GM19238 (cell line): Measurements from ENCODE around the gene OR2B2.
A peak's percentile ranks its signal among the peaks of the same experiment; 100 is the strongest.

ENCODE experiments used
- DNase-seq: peaks from one replicate; pipeline ENCODE4 v3.0.0; 2011; ENCODE audit warnings: low spot score; ENCODE audit not compliant: insufficient read length

Gene OR2B2

DNA sequence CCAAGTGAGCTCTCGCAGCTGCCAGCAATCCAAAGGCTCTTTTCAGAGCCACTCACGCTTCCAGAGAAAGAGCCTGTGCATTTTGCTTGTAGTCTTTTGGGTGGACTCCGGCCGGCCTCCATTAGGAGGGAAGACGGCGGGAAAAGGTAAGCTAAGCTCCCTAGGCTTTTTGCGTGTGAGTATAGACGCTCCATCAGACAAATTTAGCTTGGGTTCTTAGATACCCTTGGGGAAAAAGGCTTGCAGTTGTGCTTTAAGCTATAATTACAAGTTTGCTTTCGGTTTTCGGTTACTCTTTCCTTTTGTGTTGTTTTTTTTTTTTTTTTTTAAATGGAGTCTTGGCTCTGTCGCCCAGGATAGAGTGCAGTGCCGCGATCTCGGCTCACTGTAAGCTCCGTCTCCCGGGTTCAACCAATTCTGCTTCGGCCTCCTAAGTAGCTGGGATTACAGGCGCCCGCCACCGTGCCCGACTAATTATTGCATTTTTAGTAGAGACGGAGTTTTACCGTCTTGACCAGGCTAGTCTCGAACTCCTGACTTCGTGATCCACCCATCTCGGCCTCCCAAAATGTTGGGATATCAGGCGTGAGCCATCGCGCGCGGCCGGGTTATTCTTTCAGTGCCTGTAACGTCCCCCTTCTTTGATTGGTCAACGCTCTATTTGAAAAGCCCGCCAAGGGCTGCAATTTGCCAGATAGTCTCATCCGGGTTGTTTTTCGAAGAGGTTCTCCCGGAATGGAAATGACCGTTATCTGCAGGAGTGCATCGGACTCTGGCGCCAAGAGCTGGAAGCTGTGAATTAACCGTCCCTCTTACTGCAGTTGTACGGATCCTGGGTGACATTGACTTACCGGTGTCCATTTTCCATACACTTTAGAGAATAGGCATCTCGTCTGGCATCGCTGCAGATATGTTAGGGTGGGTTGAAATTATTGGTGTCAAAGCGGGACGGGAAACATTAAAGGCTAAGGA is 18.1 kb downstream of the OR2B2 start:
- no peak for DNase-seq

DNA sequence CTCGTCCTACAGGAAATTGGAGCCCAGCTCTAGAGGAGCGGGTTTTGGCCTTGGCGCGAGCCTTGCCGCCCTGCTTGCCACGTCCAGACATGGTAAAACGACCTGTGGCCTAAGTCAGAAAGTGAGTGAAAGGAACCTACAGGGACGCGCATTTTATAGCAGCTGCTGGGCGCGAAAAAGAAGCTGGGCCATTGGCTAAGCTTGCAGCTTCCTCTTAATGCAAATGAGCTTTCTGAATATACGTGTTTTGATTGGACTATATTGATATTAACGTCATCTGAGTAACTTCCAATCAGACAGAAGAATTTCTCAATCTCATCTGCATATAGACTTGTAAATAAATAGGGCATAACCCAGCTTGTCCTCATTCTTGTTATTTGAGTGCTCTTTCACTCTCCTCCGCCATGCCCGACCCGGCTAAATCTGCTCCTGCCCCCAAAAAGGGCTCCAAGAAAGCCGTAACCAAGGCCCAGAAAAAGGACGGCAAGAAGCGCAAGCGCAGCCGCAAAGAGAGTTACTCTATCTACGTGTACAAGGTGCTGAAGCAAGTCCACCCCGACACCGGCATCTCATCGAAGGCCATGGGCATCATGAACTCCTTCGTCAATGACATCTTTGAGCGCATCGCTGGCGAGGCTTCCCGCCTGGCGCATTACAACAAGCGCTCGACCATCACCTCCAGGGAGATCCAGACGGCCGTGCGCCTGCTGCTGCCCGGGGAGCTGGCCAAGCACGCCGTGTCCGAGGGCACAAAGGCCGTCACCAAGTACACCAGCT is 18.9 kb downstream of the OR2B2 start:
- peak; percentile 43 for DNase-seq

DNA sequence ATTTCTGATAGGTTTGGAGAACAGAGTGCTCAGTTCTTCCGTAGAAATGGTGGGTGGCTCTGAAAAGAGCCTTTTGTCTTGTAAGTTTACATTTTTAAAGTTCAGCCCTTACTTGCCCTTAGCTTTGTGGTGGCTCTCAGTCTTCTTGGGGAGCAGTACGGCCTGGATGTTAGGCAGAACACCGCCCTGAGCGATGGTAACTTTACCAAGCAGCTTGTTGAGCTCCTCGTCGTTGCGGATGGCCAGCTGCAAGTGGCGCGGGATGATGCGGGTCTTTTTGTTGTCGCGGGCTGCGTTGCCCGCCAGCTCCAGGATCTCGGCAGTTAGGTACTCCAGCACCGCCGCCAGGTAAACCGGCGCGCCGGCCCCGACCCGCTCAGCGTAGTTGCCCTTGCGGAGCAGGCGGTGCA is 19.5 kb downstream of the OR2B2 start:
- no peak for DNase-seq

DNA sequence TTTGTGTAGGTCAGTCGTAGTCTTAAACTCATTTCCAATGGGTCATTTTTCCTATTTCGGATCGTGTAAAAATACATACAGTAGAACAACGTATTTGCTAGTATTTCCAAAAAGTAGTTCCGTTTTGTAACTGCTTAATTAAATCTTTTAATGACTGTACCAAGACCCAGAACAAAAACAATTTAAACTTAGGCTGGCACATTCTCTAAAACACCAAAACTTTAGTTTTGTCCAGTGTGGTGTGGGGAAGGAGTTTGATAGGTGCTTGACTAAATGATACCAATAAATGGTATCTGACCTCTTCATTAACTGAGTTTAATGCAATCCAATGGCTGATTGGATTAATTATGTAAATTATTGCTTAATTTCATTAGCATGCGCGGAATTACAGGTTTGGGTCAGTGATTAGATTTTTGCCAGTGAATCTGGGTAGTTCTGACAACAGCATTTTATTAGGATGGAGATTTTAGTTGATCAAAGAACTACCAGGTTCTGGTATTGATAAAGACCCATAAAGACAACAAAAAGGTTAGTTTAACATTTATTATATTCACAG is 20.8 kb downstream of the OR2B2 start:
- DNase-seq, result no peak

DNA sequence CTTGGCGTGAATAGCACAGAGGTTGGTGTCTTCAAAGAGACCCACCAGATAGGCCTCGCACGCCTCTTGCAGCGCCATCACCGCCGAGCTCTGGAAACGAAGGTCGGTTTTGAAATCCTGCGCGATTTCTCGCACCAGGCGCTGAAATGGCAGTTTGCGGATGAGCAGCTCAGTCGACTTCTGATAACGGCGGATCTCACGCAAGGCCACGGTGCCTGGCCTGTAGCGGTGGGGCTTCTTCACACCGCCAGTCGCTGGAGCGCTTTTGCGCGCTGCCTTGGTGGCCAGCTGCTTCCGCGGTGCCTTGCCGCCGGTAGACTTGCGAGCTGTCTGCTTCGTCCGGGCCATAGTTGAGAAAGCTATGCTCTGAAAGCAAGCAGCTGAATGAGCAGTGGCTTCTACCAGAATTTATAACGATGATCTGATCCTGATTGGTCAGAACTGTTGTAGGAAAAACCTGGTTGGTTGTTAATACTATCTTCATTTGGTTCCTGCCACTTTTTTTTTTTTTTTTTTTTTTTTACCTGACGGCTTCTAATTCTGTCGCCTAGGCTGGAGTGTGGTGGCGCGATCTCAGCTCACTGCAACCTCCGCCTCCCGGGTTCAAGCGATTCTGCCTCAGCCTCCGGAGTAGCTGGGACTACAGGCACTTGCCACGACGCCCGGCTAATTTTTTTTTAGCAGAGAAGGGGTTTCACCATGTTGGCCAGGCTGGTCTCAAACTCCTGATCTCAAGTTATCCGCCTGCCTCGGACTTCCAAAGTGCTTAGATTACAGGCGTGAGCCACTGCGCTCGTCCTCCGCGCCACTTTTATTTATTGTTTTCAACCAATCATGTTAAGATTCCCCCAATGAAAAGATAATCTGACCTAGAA is 21.5 kb downstream of the OR2B2 start:
- DNase-seq, result no peak

DNA sequence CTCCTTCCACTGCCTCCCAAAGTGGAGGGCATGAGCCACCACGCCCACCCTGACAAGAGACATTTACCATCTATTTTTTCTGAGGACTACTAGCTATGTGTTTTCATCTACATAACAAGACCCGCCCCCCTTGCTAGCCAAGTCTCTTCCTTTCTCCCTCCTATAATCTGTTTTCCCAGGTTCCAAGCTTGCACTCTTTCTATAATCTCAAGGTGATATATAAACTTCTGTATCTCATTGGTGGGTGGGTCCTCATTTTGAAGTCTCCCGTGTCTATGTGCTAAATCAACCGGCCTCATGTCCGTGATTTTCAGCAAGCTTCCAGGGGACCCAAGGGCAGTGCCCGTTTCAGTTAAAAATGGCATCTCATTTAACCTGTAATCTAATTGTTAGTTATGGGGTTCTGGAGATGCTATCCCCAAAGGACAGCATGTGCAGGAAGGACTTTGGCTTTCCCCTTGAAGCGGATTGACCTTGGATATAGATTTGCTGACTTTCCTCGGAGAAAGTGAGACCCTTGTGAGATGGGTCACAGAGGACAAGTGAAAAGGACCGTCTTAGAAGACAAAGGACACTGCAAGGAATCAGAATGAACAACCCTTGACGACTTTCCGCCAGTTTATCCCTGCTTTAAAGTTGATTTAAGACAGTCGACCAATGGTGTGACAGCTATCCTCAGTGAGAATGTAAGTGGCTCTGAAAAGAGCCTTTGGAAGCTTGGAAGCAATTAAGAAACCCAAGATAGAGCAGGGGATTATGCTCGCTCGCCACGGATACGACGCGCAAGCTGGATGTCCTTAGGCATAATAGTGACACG is 22.4 kb downstream of the OR2B2 start:
- no peak for DNase-seq

DNA sequence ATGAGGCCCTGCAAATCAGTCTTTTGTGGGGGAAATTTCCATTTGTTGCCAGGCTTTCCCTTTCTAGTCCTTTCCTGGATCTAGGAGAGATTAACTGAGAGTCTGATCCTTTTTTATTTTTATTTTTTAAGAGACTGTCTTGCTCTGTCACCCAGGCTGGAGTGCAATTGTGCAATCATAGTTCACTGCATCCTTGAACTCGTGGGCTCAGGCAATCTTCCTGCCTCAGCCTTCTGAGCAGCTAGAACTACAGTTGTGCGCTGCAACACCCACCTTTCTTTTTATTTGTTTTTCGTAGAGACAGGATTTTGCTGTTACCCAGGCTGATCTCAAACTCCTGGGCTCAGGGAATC is 22.9 kb downstream of the OR2B2 start:
- no peak for DNase-seq

DNA sequence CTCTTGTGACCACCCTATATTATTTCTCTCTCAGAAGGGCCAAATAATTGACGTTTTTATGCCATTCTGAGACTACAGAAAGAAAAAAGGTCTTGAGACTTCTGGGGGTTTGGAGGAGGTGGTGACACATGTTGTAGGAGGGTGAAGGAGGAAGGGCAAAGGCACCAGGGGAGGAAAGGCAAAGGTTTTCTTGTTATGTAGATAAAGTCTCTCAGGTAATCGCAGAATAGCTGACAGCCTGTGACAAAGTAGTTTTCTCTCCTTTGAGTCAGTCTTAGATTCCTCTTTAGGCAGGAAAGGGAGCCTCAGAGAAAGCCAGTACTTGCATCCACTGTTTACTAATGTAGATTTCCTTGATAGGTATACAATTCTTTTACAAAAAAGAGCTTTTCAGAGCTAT is 23.6 kb downstream of the OR2B2 start:
- no peak for DNase-seq

DNA sequence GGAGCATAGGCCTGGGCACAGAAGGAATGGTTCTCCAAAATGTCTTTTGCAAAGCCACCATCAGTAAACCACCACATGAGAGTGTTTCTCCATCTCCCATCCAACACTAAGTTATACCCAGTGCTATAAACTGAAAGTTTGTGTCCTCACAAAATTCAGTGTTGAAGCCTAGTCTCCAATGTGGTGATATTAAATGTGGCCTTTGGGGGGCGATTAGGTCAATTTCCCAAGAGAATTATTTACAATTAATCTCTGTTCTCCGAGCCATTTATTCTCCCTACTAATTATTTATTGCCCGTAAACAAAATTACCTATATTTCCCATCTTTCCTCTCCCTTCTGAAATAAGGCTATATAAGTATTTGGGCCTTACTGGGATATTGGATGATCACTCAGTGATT is 26.1 kb downstream of the OR2B2 start:
- no peak for DNase-seq

DNA sequence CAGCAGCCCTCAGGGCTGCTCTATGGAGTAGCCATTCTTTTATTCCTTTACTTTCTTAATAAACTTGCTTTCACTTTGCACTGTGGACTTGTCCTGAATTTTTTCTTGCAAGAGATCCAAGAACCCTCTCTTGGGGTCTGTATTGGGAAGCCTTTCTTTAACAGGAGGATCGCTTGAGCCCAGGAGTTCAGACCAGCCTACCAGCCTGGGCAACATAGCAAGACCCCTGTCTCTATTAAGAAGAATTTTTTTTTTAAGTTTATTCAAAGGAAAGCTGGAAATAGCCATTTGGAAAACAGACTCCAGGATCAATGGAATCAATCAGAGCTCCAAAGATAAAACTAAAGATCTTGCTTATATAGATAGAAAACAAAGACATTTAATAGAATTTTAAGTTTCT is 29.1 kb downstream of the OR2B2 start:
- DNase-seq, result no peak

DNA sequence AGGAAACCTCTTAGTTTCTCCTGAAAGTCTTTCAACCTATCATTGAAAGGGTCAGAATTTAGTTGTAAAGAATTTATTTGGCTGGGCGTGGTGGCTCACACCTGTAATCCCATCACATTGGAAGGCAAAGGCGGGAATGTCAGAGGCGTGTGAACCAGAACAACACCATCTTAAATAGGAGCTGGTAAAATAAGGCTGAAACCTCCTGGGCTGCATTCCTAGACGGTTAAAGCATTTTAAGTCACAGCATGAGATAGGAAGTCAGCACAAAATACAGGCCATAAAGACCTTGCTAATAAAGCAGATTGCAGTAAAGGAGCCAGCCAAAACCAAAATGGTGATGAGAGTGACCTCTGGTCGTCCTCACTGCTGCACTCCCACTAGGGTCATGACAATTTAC is 29.6 kb downstream of the OR2B2 start:
- DNase-seq, result no peak

DNA sequence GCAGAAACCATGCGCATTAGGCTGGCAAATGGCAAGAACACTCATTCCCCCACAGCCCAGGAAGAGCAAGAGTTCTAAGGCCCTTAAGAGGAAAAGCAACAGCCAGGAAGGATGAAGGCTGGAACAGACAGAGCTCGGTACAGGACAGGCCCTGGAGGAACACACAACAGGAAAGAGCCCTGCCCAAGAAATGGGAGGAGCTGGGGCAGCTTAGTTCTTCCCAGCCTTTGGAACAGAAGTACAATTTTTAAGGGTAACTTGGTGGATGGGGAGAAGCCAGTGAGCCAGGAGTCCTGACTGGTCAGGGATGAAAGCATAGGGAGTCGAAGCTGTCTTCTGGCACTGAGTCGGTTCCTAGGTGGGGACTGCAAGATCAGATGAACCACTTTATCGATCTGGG is 32.4 kb downstream of the OR2B2 start:
- DNase-seq, result no peak

DNA sequence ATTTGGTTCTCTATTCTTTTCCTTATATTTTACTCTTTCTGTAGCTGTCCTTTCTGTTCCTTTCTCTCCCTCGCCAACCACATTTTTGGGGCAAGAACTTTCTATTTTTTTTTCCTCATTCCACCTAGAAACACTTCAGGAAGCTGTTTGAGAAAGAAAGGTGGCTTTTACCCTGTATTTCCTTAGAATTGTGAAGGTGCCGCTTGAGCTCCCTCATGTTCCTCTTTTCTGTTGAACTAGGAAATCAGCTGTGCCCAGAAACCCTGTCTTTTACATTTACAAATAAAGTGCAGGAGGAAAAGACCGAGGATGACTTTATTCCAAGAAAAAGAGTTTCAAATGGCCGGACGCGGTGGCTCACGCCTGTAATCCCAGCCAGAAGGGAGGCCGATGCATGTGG is 38.2 kb downstream of the OR2B2 start:
- DNase-seq, result no peak

DNA sequence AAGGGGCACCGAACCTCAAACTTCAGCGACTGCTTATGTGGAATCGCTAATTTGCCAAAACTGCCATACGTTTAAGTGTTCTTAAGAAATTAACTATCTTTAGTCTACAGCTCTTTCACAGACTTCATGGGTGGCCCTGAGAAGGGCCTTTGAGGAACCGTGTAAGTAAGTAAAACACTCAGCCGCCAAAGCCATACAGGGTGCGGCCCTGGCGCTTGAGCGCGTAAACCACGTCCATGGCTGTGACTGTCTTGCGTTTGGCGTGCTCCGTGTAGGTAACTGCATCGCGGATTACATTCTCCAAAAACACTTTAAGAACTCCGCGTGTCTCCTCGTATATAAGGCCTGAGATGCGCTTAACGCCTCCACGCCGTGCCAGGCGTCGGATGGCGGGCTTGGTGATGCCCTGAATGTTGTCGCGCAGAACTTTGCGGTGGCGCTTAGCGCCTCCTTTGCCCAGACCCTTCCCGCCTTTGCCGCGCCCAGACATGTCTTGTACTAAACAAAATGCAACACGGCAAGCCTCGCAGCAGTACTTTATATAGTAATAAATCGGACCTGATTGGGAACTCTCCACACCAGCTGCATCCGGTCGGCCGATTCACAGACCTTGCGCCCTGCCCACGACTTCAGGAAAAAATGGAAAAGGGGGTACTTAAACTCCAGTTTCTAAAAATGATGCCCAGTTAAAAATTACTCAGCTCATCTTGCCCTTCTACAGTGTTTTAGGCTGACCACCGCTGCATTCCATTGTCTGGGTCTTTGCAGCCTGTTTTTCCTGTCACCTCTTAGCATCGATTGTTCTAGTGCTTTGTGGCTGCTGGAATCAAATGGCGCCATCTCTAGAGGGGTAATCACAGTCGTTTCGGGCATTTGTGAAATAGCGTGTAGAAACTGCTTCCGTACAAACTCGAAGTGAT is 38.9 kb downstream of the OR2B2 start:
- no peak for DNase-seq

DNA sequence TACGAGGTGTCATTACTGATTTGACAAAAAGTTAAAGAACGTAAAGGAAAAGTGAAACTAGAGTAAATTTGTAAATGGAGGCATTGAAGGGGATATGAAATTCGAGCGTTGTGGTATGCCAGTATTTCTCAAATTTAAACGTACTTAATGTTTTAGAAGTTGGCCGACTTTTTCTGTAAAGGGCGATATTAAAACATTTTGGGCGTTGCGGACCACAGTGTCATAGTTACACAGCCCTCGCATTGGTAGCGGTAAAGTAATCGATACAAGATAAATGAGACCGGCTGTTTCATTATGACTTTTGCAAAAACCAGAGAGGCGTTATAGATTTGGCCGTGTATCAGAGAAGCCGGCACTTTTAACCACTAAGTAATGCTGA is 39.6 kb downstream of the OR2B2 start:
- DNase-seq, result no peak

DNA sequence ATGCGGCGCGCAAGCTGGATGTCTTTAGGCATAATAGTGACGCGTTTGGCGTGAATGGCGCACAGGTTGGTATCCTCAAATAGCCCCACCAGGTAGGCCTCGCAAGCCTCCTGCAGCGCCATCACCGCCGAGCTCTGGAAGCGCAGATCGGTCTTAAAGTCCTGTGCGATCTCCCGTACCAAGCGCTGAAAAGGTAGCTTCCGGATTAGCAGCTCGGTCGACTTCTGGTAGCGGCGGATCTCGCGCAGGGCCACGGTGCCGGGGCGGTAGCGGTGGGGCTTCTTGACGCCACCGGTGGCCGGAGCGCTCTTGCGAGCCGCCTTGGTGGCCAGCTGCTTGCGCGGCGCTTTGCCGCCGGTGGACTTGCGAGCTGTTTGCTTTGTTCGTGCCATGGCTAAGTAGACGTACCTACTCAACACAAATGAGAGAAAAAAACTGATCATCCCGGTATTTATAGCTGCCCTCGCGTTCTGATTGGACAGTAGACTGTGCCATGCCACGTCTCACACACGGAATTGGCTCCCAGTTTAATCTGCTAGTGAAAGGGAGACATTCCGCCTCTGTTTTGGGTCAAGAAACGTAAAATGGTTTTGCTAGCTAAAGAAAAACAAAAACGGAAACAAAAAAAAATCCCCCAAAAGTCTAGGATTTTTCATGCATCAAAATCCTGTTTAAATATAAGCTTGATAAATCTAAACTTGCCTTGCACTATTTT is 40.1 kb downstream of the OR2B2 start:
- DNase-seq, result peak; percentile 38

DNA sequence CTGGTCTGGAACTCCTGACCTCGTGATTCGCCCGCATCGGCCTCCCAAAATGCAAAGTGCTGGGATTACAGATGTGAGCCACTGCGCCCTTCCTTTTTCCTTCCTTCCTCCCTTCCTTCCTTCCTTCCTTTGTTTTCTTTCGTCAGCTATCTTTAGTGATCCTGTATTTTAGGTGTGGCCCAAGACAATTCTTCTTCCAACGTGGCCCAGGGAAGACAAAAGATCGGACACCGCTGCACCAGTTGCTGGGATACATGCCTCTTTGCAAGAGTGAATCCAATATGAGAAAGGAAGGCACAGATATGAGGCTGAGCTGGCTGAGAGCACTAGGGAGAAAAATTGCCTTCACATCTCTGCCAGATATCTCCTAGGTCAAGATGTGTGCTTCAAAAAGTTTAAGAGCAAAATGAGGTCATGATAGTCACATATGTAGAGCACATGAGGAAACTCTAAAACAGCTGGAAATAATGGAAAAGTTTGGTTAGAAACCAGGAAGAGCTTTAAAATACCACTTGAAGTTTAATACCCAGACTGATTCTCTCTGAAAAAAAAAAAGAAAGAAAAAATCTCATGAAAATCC is 41.8 kb downstream of the OR2B2 start:
- no peak for DNase-seq

DNA sequence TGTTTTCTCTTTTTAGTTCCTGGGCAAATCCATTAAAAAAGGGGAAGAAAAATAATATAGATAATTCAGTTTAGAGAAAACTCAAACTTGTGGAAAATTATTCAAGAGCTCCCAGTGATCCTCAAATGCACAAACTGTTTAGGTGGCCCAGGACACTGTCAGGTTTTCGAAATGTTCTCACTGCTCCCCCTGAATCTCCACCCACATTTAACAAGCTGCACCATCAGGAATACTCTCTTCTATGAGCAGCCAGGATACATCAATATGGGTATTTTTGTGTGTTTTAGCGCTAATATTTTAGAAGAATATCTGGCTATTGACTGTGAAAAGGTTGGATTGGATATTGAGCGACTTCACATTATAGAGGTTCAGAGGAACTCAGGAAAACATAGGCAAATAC is 43.9 kb downstream of the OR2B2 start:
- DNase-seq, result no peak

DNA sequence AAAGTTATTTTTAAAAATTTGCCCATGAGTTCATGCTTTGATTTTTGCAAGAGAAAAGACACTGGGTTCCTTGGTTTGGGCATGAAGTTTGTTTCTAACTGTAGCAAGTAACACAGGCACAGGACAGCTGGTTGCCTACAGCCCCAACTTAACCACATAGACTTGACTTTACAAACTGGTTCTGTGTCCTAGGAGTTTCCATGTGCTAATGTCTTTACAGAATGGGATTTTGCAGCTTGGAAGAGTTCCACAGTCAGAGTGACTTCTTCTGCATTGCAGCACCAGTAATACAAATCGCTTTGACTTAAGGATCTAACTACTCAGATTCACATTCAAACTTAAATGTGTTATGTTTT is 44.3 kb downstream of the OR2B2 start:
- DNase-seq, result no peak
